B cell (primary cell): ENCODE data around the gene CEP55. TPM values are rescaled to one million over a fixed set of nuclear protein-coding genes. Genes with fewer than 3 reads are reported as not detected.

Source experiments
- ATAC-seq: fragments of 200-7000 bp; cut with Tn5 transposase; one replicate; pipeline ENCODE4 v1.10.0; 2021; ENCODE audit warnings: low read depth, mild to moderate bottlenecking, moderate number of reproducible peaks, moderate library complexity
- CTCF ChIA-PET: fragments of 350-600 bp; sonication (Branson Sonifier 250); formaldehyde crosslinking; loops from one replicate; lab custom pipeline; 2021; ENCODE audit warnings: antibody characterized with exemption, inconsistent platforms; lab: Charles Lee
- POLR2A ChIA-PET: fragments of 350-600 bp; sonication (Branson Sonifier 250); formaldehyde crosslinking; loops from one replicate; lab custom pipeline; 2021; ENCODE audit warnings: antibody characterized with exemption; lab: Charles Lee
- DNase-seq: peaks from one replicate; pipeline ENCODE4 v3.0.0; 2013
- H2AFZ ChIP-seq: 2 replicates; pipeline ENCODE4 v1.6.1; 2012; ENCODE audit warnings: mild to moderate bottlenecking, low read depth, low read length; ENCODE audit not compliant: insufficient read depth, poor library complexity, severe bottlenecking
- H3K27ac ChIP-seq, 2 donors: 1 replicate in 1 of 2; 2 replicates in 1 of 2; pipeline ENCODE4 v1.5.1; 2012 to 2013; ENCODE audit warnings: low read length in 2 of 2, mild to moderate bottlenecking in 2 of 2, moderate library complexity in 1 of 2
- H3K27me3 ChIP-seq, 4 experiments: fragments of 200-600 bp in 1 of 4; sonication (generic) in 1 of 4; replicated peaks in 1 of 4; 1 replicate in 2 of 4; 2 replicates in 2 of 4; pipeline versions ENCODE4 v1.6.1 to v1.7.0; 2013 to 2016; ENCODE audit warnings: low read length in 3 of 4, mild to moderate bottlenecking in 2 of 4, mixed read lengths in 1 of 4, moderate library complexity in 1 of 4; ENCODE audit not compliant: insufficient read depth in 4 of 4, control insufficient read depth in 3 of 4; ENCODE audit errors: control extremely low read depth in 1 of 4
- H3K36me3 ChIP-seq, 2 experiments: replicated peaks in 1 of 2; 1 replicate in 1 of 2; 2 replicates in 1 of 2; pipeline versions ENCODE4 v1.6.1 to v1.7.1; 2013; ENCODE audit warnings: low read length in 1 of 2; ENCODE audit not compliant: insufficient read depth in 2 of 2, control insufficient read depth in 1 of 2; ENCODE audit errors: control extremely low read depth in 1 of 2, extremely low read depth in 1 of 2
- H3K4me1 ChIP-seq, 2 donors: fragments of 200-600 bp in 1 of 2; sonication (generic) in 1 of 2; 1 replicate in 1 of 2; 2 replicates in 1 of 2; pipeline versions ENCODE4 v1.5.1 to v1.6.1; 2013 to 2017; ENCODE audit warnings: low read length in 2 of 2; ENCODE audit not compliant: control insufficient read depth in 2 of 2, insufficient read depth in 2 of 2
- H3K4me2 ChIP-seq: replicated peaks from 2 replicates; pipeline ENCODE3; 2012; ENCODE audit warnings: mild to moderate bottlenecking, low read depth, low read length; ENCODE audit not compliant: poor library complexity, severe bottlenecking
- H3K4me3 ChIP-seq, 5 experiments: fragments of 200-600 bp in 1 of 5; sonication (generic) in 1 of 5; 1 replicate in 3 of 5; 2 replicates in 2 of 5; pipeline versions ENCODE4 v1.5.1 to v1.7.0; 2011 to 2016; ENCODE audit warnings: low read length in 4 of 5, mild to moderate bottlenecking in 4 of 5, low read depth in 2 of 5, control low read depth in 1 of 5, moderate library complexity in 1 of 5; ENCODE audit not compliant: insufficient read depth in 1 of 5; ENCODE audit errors: control extremely low read depth in 1 of 5, extremely low read depth in 1 of 5
- H3K79me2 ChIP-seq: fragments of 200-600 bp; sonication (generic); one replicate; pipeline ENCODE4 v1.6.0; 2016; ENCODE audit warnings: low read length; ENCODE audit not compliant: control insufficient read depth, insufficient read depth
- H3K9ac ChIP-seq: fragments of 200-600 bp; sonication (generic); 2 replicates; pipeline ENCODE4 v1.6.1; 2017; ENCODE audit warnings: mild to moderate bottlenecking, low read length, moderate library complexity
- H3K9me3 ChIP-seq, 3 donors: one replicate each; pipeline versions ENCODE4 v1.6.1 to v1.7.1; 2013; ENCODE audit warnings: low read length in 2 of 3; ENCODE audit not compliant: control insufficient read depth in 2 of 3, insufficient read depth in 1 of 3; ENCODE audit errors: control extremely low read depth in 1 of 3
- H4K20me1 ChIP-seq: 2 replicates; pipeline ENCODE4 v1.6.0; 2012; ENCODE audit warnings: mild to moderate bottlenecking, low read length; ENCODE audit not compliant: insufficient read depth, control insufficient read depth, poor library complexity, severe bottlenecking
- H3K27ac Mint-ChIP-seq: one replicate; pipeline ENCODE4 v1.8.0; 2021; ENCODE audit warnings: mixed read lengths
- H3K27me3 Mint-ChIP-seq: one replicate; pipeline ENCODE4 v1.8.0; 2021; ENCODE audit warnings: mixed read lengths
- H3K4me1 Mint-ChIP-seq: one replicate; pipeline ENCODE4 v1.8.0; 2021; ENCODE audit warnings: mixed read lengths
- H3K4me3 Mint-ChIP-seq: one replicate; pipeline ENCODE4 v1.8.0; 2021; ENCODE audit warnings: mixed read lengths
- H3K9me3 Mint-ChIP-seq: one replicate; pipeline ENCODE4 v1.8.0; 2022; ENCODE audit warnings: mixed read lengths; ENCODE audit not compliant: insufficient read depth
- EZH2 ChIP-seq: IDR thresholded peaks from 2 replicates; pipeline ENCODE4 v1.6.1; 2012; ENCODE audit warnings: borderline replicate concordance, low read depth, mild to moderate bottlenecking, moderate library complexity, low read length; ENCODE audit not compliant: insufficient read depth, poor library complexity, severe bottlenecking
- WGBS: methylation state at CpG from one replicate; pipeline ENCODE4 v1.1.5; 2013; ENCODE audit warnings: missing lambda C conversion rate; ENCODE audit not compliant: insufficient coverage; 5-methylcytosine and 5-hydroxymethylcytosine counted together
- intact Hi-C: fragments of 100-400 bp; cut with micrococcal nuclease; formaldehyde crosslinking; loops from one replicate; pipeline ENCODE4 v1.10.0; 2022
- polyA plus RNA-seq: library from polyadenylated mRNA; depleted of rRNA; stranded (reverse); fragments of >200 nt; gene quantifications from 2 replicates; pipeline ENCODE4 v1.2.3, GENCODE V29; 2012
- total RNA-seq, 2 donors: library from RNA; stranded (reverse); fragments of 120-200 nt in 1 of 2; gene quantifications; 1 replicate in 1 of 2; 2 replicates in 1 of 2; pipeline versions ENCODE4 v1.2.3 to v1.2.4, GENCODE V29; 2013 to 2022
- TF ChIP-seq, protein P1 (sequence below): fragments of 200-600 bp; IDR thresholded peaks from one replicate; pipeline ENCODE4 v1.8.0; 2022; ENCODE audit warnings: antibody characterized with exemption, mild to moderate bottlenecking

The CEP55 gene
- total and polyA plus RNA-seq, 2 donors (not counting 1 experiment from before 2014, with no cell fraction given): 0.12 to 0.27 TPM

DNA sequence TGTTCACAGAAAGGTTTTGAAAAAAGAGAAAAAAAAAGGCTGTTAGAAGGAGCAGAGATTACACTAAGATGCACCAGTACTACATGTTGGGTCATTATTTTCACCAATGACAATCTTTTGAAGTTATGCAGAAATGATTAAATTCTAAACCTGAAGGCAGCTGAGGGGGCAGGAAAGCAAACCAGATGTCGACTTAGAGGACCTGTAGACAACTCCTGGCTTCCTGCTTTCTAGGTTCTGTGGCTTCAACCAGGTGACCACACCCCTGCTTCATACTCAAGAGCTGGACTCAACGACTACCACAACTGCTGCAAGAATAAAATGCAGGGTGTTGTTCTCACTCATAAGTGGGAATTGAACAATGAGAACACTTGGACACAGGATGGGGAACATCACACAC, 44.3 kb upstream of the CEP55 start:
- no CpG with 5 or more reads among the region's 2 CpGs for WGBS
- CTCF ChIA-PET: interaction anchor here (0.7 kb wide), 1 partner anchor 69 kb away, joined by 3 read pairs; no protein-coding TSS in a partner anchor

DNA sequence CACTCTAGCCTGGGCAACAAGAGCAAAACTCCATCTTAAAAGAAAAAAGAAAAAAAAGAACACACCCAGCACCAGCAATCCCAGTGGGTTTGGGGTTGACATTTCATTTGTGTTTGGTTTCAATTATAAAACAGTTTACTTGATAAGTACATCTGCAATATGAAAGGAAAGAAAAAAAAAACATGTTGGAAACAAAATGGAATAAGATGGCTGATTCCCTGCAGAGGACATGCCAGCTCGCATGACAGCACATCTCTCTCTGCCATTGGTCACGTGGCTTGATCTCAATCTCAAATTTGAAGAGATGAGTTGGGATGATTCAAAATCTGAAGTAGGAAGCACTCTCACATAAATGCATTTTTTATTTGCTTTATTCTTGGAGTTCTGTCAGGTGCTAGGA, 42.3 kb upstream of the CEP55 start:
- H3K4me1 ChIP-seq: no peaks in the 10 kb centered on the region
- H3K9me3 ChIP-seq: no peaks in the 10 kb centered on the region
- no peak overlapping the region for H3K4me2 ChIP-seq
- H3K9me3 Mint-ChIP-seq: no peaks in the 10 kb centered on the region
- POLR2A ChIA-PET: no interaction called here
- no peak overlapping the region for H3K4me3 ChIP-seq
- H3K27ac ChIP-seq: no peak overlapping the region
- no peaks in the 10 kb centered on the region for H4K20me1 ChIP-seq
- no peak for ATAC-seq
- H3K79me2 ChIP-seq: no peaks in the 10 kb centered on the region
- intact Hi-C loops: no loop called here
- DNase-seq: no peak
- no peak overlapping the region for H2AFZ ChIP-seq
- peaks cover 5% of the 10 kb centered on the region for H3K4me1 Mint-ChIP-seq
- TF ChIP-seq, protein P1, sequence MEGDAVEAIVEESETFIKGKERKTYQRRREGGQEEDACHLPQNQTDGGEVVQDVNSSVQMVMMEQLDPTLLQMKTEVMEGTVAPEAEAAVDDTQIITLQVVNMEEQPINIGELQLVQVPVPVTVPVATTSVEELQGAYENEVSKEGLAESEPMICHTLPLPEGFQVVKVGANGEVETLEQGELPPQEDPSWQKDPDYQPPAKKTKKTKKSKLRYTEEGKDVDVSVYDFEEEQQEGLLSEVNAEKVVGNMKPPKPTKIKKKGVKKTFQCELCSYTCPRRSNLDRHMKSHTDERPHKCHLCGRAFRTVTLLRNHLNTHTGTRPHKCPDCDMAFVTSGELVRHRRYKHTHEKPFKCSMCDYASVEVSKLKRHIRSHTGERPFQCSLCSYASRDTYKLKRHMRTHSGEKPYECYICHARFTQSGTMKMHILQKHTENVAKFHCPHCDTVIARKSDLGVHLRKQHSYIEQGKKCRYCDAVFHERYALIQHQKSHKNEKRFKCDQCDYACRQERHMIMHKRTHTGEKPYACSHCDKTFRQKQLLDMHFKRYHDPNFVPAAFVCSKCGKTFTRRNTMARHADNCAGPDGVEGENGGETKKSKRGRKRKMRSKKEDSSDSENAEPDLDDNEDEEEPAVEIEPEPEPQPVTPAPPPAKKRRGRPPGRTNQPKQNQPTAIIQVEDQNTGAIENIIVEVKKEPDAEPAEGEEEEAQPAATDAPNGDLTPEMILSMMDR: no peak
- TF ChIP-seq EZH2: no peak
- peaks cover 3% of the 10 kb centered on the region for H3K27me3 Mint-ChIP-seq
- no peak overlapping the region for H3K27ac Mint-ChIP-seq
- CTCF ChIA-PET: no interaction called here
- H3K4me3 Mint-ChIP-seq: no peak overlapping the region
- no peaks in the 10 kb centered on the region for H3K36me3 ChIP-seq
- peaks cover 0 to 3% (median 0%) of the 10 kb centered on the region in 4 experiments for H3K27me3 ChIP-seq
- H3K9ac ChIP-seq: no peak overlapping the region
- no CpG with 5 or more reads among the region's 2 CpGs for WGBS

More for the DNA sequence above, 44.3 kb upstream of the CEP55 start:
- H3K4me2 ChIP-seq: no peak overlapping the region
- no peak overlapping the region for H3K4me3 Mint-ChIP-seq
- no peaks in the 10 kb centered on the region for H3K9me3 ChIP-seq
- no peaks in the 10 kb centered on the region for H3K79me2 ChIP-seq
- H2AFZ ChIP-seq: no peak overlapping the region
- no peaks in the 10 kb centered on the region for H3K27me3 Mint-ChIP-seq
- H4K20me1 ChIP-seq: no peaks in the 10 kb centered on the region
- POLR2A ChIA-PET: no interaction called here
- no peak for TF ChIP-seq EZH2
- TF ChIP-seq, protein P1: no peak
- no peak overlapping the region for H3K27ac Mint-ChIP-seq
- H3K4me1 ChIP-seq: no peaks in the 10 kb centered on the region
- ATAC-seq (no peak), DNase-seq (no peak)
- H3K4me3 ChIP-seq: no peak overlapping the region
- intact Hi-C loops: no loop called here
- H3K9ac ChIP-seq: no peak overlapping the region
- no peak overlapping the region for H3K27ac ChIP-seq
- H3K9me3 Mint-ChIP-seq: no peaks in the 10 kb centered on the region
- H3K4me1 Mint-ChIP-seq: peaks cover 5% of the 10 kb centered on the region
- H3K36me3 ChIP-seq: no peaks in the 10 kb centered on the region
- H3K27me3 ChIP-seq: no peaks in the 10 kb centered on the region
